ENCODE data around the gene FAM83F.

FAM83F gene

GRCh38 chr22:40056559-40056958 lies 61.8 kb downstream of the FAM83F start:
- DNase-seq (ENCODE audit: low spot score) = no peak

- no peak for DNase-seq (ENCODE audit: low spot score)
Observed at GRCh38 chr22:40057652-40058051, 62.9 kb downstream of the FAM83F start.

GRCh38 chr22:40058265-40058664 lies 63.5 kb downstream of the FAM83F start:
- DNase-seq (ENCODE audit: low spot score) = no peak

- no peak for DNase-seq (ENCODE audit: low spot score)
Observed at GRCh38 chr22:40065981-40066380, 71.2 kb downstream of the FAM83F start.

GRCh38 chr22:40067639-40068038 lies 72.9 kb downstream of the FAM83F start:
- DNase-seq (ENCODE audit: low spot score) = no peak

- DNase-seq (ENCODE audit: low spot score) = no peak
Observed at GRCh38 chr22:40070701-40071100, 75.9 kb downstream of the FAM83F start.

- DNase-seq (ENCODE audit: low spot score) = no peak
Observed at GRCh38 chr22:40071720-40072119, 77.0 kb downstream of the FAM83F start.

- no peak for DNase-seq (ENCODE audit: low spot score)
Observed at GRCh38 chr22:40076702-40077645, 82.2 kb downstream of the FAM83F start.

GRCh38 chr22:40077646-40078016 lies 82.9 kb downstream of the FAM83F start:
- DNase-seq (ENCODE audit: low spot score) = no peak

- DNase-seq (ENCODE audit: low spot score) = no peak
Observed at GRCh38 chr22:40081662-40082061, 86.9 kb downstream of the FAM83F start.

- no peak for DNase-seq (ENCODE audit: low spot score)
Observed at GRCh38 chr22:40082184-40082583, 87.4 kb downstream of the FAM83F start.

GRCh38 chr22:40083794-40084193 lies 89.0 kb downstream of the FAM83F start:
- no peak for DNase-seq (ENCODE audit: low spot score)

GRCh38 chr22:40084246-40084645 lies 89.5 kb downstream of the FAM83F start:
- no peak for DNase-seq (ENCODE audit: low spot score)

- DNase-seq (ENCODE audit: low spot score) = no peak
Observed at GRCh38 chr22:40088818-40089217, 94.1 kb downstream of the FAM83F start.

All from SK-N-DZ (cell line).